HepG2 (cell line): ENCODE data around the gene NAPSA. TPM values are rescaled to one million over a fixed set of nuclear protein-coding genes. Genes with fewer than 3 reads are reported as not detected.

Experiments
- AKNA ChIP-seq: sonication (generic); formaldehyde crosslinking; IDR thresholded peaks from 2 replicates; pipeline ENCODE4 v1.4.0; 2020; ENCODE audit warnings: missing genetic modification reagents, borderline replicate concordance
- DMAP1 ChIP-seq: IDR thresholded peaks from 2 replicates; pipeline ENCODE4 v1.6.1; 2016
- KAT7 ChIP-seq: IDR thresholded peaks from 2 replicates; pipeline ENCODE4 v1.6.1; 2018; ENCODE audit warnings: borderline replicate concordance, missing compliant biosample characterization
- KAT8 ChIP-seq: IDR thresholded peaks from 2 replicates; pipeline ENCODE4 v1.6.1; 2016; ENCODE audit warnings: missing genetic modification reagents, missing compliant biosample characterization
- KLF16 ChIP-seq, 2 experiments: sonication (generic) in 1 of 2; formaldehyde crosslinking in 1 of 2; IDR thresholded peaks; 2 replicates each; pipeline versions ENCODE4 v1.6.1 to v1.8.0; 2016 to 2023; ENCODE audit warnings: missing genetic modification reagents in 2 of 2, missing compliant biosample characterization in 1 of 2
- NFRKB ChIP-seq: fragments of 450-650 bp; IDR thresholded peaks from 2 replicates; pipeline ENCODE4 v1.6.1; 2017
- POLR2A ChIP-seq, 2 experiments: IDR thresholded peaks; 2 replicates each; pipeline ENCODE4 v1.6.1; 2011; ENCODE audit warnings: low read depth in 2 of 2, low read length in 2 of 2, mild to moderate bottlenecking in 1 of 2, moderate library complexity in 1 of 2; ENCODE audit not compliant: insufficient read depth in 1 of 2
- SALL1 ChIP-seq: sonication (generic); formaldehyde crosslinking; IDR thresholded peaks from 2 replicates; pipeline ENCODE4 v1.8.0; 2022; ENCODE audit warnings: mild to moderate bottlenecking, missing genetic modification reagents
- SOX13 ChIP-seq, 3 experiments: fragments of 450-650 bp in 1 of 3; sonication (generic) in 1 of 3; formaldehyde crosslinking in 1 of 3; IDR thresholded peaks in 2 of 3; conservative IDR thresholded peaks in 1 of 3; 2 replicates each; pipeline versions ENCODE4 v1.5.0 to v1.6.1; 2016 to 2020; ENCODE audit warnings: antibody characterized with exemption in 1 of 3, mild to moderate bottlenecking in 1 of 3, missing compliant biosample characterization in 1 of 3, missing genetic modification reagents in 1 of 3, moderate library complexity in 1 of 3
- TBX2 ChIP-seq: sonication (generic); formaldehyde crosslinking; IDR thresholded peaks from 2 replicates; pipeline ENCODE4 v1.5.0; 2020; ENCODE audit warnings: missing genetic modification reagents, mild to moderate bottlenecking, borderline replicate concordance
- TEAD3 ChIP-seq: optimal IDR thresholded peaks from 2 replicates; pipeline ENCODE3; 2016; ENCODE audit warnings: borderline replicate concordance
- YEATS2 ChIP-seq: sonication (generic); formaldehyde crosslinking; IDR thresholded peaks from 2 replicates; pipeline ENCODE4 v1.4.0; 2020; ENCODE audit warnings: missing genetic modification reagents, borderline replicate concordance
- ZBTB42 ChIP-seq: sonication (generic); formaldehyde crosslinking; IDR thresholded peaks from 2 replicates; pipeline ENCODE4 v1.5.0; 2020; ENCODE audit warnings: mild to moderate bottlenecking, missing genetic modification reagents
- ZNF136 ChIP-seq: sonication (generic); formaldehyde crosslinking; IDR thresholded peaks from 2 replicates; pipeline ENCODE4 v1.8.1; 2022; ENCODE audit warnings: low read depth, mild to moderate bottlenecking, moderate library complexity, missing genetic modification reagents
- ZNF510 ChIP-seq: sonication (generic); formaldehyde crosslinking; IDR thresholded peaks from 2 replicates; pipeline ENCODE4 v1.4.0; 2020; ENCODE audit warnings: low read depth, mild to moderate bottlenecking, missing genetic modification reagents
- ZNF772 ChIP-seq: sonication (generic); formaldehyde crosslinking; IDR thresholded peaks from 2 replicates; pipeline ENCODE4 v1.5.0; 2020; ENCODE audit warnings: mild to moderate bottlenecking, missing genetic modification reagents
- ZNF883 ChIP-seq: sonication (generic); formaldehyde crosslinking; IDR thresholded peaks from 2 replicates; pipeline ENCODE4 v1.5.1; 2020; ENCODE audit warnings: mild to moderate bottlenecking, missing genetic modification reagents; ENCODE audit errors: not compliant biosample characterization
- polyA plus RNA-seq, 8 experiments: library from polyadenylated mRNA; depleted of rRNA in 3 of 8; stranded (reverse) in 7 of 8; unstranded in 1 of 8; fragments of >200 nt; fragmentation: Illumina TruSeq in 4 of 8; extraction: Trizol in 4 of 8; gene quantifications; 2 replicates each; pipeline versions ENCODE4 v1.2.1 to v1.2.3, GENCODE V29; 2011 to 2016; ENCODE audit warnings: low read depth in 4 of 8, missing spikeins in 1 of 8, mixed read lengths in 1 of 8; ENCODE audit not compliant: insufficient read depth in 1 of 8
- total RNA-seq, 5 experiments: library from RNA; depleted of rRNA; stranded (reverse); fragments of >200 nt; fragmentation: Illumina TruSeq; extraction: Trizol; gene quantifications; 2 replicates each; pipeline ENCODE4 v1.2.3, GENCODE V29; 2016; ENCODE audit warnings: low read depth in 1 of 5
- TF ChIP-seq, protein P1 (sequence below): sonication (generic); formaldehyde crosslinking; IDR thresholded peaks from 2 replicates; pipeline ENCODE4 v1.4.0; 2020; ENCODE audit warnings: mild to moderate bottlenecking, low read depth, missing genetic modification reagents
- TF ChIP-seq, protein P2 (sequence below): sonication (generic); formaldehyde crosslinking; IDR thresholded peaks from 2 replicates; pipeline ENCODE4 v1.8.1; 2022; ENCODE audit warnings: low read depth, mild to moderate bottlenecking, missing genetic modification reagents

The NAPSA gene
- total and polyA plus RNA-seq, 2 of the 13 experiments (the other 11 are each of a cell fraction or from before 2014, with no cell fraction given) = not detected

GRCh38 chr19:50333737-50334617 is 31.5 kb downstream of the NAPSA start (continued):
- TF ChIP-seq AKNA (CRISPR knock-in tag) (peak; percentile 91), ZNF772 (CRISPR knock-in tag) (peak; percentile 89), TBX2 (CRISPR knock-in tag) (peak; percentile 68; the same call in 1 of the 2 replicates), ZBTB42 (0 out of 2 replicates have a peak, but pooled peaks have one; percentile 51), NFRKB (no peak), KLF16 (CRISPR knock-in tag; IDR thresholded peaks at IDR 0.05) (peak in 1 of 2 experiments; percentile 44; a peak in 1 of 4 replicates), ZNF510 (CRISPR knock-in tag) (0 out of 2 replicates have a peak, but pooled peaks have one; percentile 60), YEATS2 (CRISPR knock-in tag) (0 out of 2 replicates have a peak, but pooled peaks have one; percentile 18), SOX13 (IDR thresholded peaks at IDR 0.05) (no peak), SOX13 (CRISPR knock-in tag; conservative IDR thresholded peaks at IDR 0.05 in 1 of 2, IDR thresholded peaks at IDR 0.05 in 1 of 2) (no peak), KAT8 (CRISPR knock-in tag) (peak; percentile 82), SALL1 (CRISPR knock-in tag) (peak; percentile 91), ZNF883 (CRISPR knock-in tag) (peak; percentile 82), KAT7 (CRISPR knock-in tag) (peak; percentile 29; the same call in 1 of the 2 replicates), POLR2A (IDR thresholded peaks at IDR 0.05; ENCODE audit: insufficient read depth in 1 of 2, low read depth in 2 of 2, low read length in 2 of 2) (peak; percentile 63 to 82), ZNF136 (CRISPR knock-in tag) (no peak), DMAP1 (CRISPR knock-in tag) (peak; percentile 52; the same call in 1 of the 2 replicates), TEAD3 (CRISPR knock-in tag) (no peak)
- TF ChIP-seq, protein P1, sequence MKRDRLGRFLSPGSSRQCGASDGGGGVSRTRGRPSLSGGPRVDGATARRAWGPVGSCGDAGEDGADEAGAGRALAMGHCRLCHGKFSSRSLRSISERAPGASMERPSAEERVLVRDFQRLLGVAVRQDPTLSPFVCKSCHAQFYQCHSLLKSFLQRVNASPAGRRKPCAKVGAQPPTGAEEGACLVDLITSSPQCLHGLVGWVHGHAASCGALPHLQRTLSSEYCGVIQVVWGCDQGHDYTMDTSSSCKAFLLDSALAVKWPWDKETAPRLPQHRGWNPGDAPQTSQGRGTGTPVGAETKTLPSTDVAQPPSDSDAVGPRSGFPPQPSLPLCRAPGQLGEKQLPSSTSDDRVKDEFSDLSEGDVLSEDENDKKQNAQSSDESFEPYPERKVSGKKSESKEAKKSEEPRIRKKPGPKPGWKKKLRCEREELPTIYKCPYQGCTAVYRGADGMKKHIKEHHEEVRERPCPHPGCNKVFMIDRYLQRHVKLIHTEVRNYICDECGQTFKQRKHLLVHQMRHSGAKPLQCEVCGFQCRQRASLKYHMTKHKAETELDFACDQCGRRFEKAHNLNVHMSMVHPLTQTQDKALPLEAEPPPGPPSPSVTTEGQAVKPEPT (CRISPR knock-in tag) = 0 out of 2 replicates have a peak, but pooled peaks have one; percentile 57
- TF ChIP-seq, protein P2, sequence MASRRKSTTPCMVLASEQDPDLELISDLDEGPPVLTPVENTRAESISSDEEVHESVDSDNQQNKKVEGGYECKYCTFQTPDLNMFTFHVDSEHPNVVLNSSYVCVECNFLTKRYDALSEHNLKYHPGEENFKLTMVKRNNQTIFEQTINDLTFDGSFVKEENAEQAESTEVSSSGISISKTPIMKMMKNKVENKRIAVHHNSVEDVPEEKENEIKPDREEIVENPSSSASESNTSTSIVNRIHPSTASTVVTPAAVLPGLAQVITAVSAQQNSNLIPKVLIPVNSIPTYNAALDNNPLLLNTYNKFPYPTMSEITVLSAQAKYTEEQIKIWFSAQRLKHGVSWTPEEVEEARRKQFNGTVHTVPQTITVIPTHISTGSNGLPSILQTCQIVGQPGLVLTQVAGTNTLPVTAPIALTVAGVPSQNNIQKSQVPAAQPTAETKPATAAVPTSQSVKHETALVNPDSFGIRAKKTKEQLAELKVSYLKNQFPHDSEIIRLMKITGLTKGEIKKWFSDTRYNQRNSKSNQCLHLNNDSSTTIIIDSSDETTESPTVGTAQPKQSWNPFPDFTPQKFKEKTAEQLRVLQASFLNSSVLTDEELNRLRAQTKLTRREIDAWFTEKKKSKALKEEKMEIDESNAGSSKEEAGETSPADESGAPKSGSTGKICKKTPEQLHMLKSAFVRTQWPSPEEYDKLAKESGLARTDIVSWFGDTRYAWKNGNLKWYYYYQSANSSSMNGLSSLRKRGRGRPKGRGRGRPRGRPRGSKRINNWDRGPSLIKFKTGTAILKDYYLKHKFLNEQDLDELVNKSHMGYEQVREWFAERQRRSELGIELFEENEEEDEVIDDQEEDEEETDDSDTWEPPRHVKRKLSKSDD (CRISPR knock-in tag) = peak; percentile 57; the same call in 1 of the 2 replicates
